Vagina (tissue), 2 donors: ENCODE results near the gene NXPE3. TPM values are rescaled to one million over a fixed set of nuclear protein-coding genes. Genes with fewer than 3 reads are reported as not detected.

Experiments
- DNase-seq, 2 donors: peaks; one replicate each; pipeline ENCODE4 v3.0.0-alpha.2; 2017; ENCODE audit errors: extremely low spot score in 2 of 2
- H3K27ac ChIP-seq: fragments of 200-600 bp; sonication (generic); one replicate; pipeline ENCODE4 v1.5.1; 2019
- H3K27me3 ChIP-seq: fragments of 200-600 bp; sonication (generic); one replicate; pipeline ENCODE4 v1.5.1; 2019
- H3K36me3 ChIP-seq, 2 donors: fragments of 200-600 bp; sonication (generic); one replicate each; pipeline ENCODE4 v1.5.1; 2017 to 2019
- H3K4me1 ChIP-seq: fragments of 200-600 bp; sonication (generic); one replicate; pipeline ENCODE4 v1.5.1; 2019
- H3K4me3 ChIP-seq, 2 donors: fragments of 200-600 bp; sonication (generic); 1 replicate in 1 of 2; 2 replicates in 1 of 2; pipeline ENCODE4 v1.5.1; 2016 to 2019
- H3K9me3 ChIP-seq: fragments of 200-600 bp; sonication (generic); one replicate; pipeline ENCODE4 v1.5.1; 2019
- POLR2A ChIP-seq, 2 donors: fragments of 450-650 bp; IDR thresholded peaks; one replicate each; pipeline ENCODE4 v1.6.1; 2017; ENCODE audit warnings: antibody characterized with exemption in 2 of 2, mild to moderate bottlenecking in 2 of 2, moderate library complexity in 2 of 2
- POLR2AphosphoS5 ChIP-seq, 2 donors: sonication (generic); formaldehyde crosslinking; IDR thresholded peaks; one replicate each; pipeline ENCODE4 v1.9.0; 2017; ENCODE audit warnings: antibody characterized with exemption in 2 of 2, mild to moderate bottlenecking in 2 of 2, low read depth in 1 of 2; ENCODE audit not compliant: insufficient read depth in 1 of 2
- intact Hi-C: fragments of 100-400 bp; cut with DNase I; formaldehyde crosslinking; loops from one replicate; pipeline ENCODE4 v1.15.1; 2023
- total RNA-seq: library from RNA; depleted of rRNA; stranded (reverse); fragments of >200 nt; gene quantifications from one replicate; pipeline ENCODE4 v1.2.3, GENCODE V29; 2016
- TF ChIP-seq, protein P1 (sequence below), 3 experiments: fragments of 450-650 bp in 2 of 3; fragments of 200-600 bp in 1 of 3; sonication (generic) in 1 of 3; IDR thresholded peaks; one replicate each; pipeline ENCODE4 v1.5.1; 2017 to 2019; ENCODE audit warnings: antibody characterized with exemption in 3 of 3, mild to moderate bottlenecking in 2 of 3, moderate library complexity in 2 of 3

The NXPE3 gene
- total RNA-seq, 1 donor from 2014 or later = 13.3 TPM

DNA sequence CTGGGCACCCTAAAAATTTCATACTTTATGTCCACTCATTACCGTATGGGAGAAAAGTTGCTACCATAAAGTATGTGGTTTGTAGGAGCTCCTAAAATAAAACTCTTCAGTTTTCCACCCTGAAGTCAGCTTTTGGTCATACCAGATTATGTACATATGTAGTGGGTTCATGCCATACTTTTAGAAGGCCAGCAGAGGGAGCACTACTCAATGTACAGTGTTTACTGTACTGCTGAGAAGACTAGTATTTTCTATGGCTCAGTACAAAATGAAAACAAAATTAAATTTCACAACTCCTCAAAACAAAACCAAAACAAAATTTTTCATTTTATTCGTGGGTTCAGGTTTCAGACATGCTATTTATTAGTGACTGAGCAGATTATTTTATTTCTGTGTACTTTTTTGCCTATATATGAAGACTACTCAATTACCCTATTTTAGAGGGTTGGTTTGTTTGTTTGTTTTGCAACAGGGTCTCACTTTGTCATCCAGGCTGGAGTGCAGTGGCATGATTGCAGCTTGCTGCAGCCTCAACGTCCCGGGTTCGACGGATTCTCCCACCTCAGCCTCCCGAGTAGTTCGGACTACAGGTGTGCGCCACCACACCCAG lies 24.3 kb downstream of the NXPE3 start:
- Histone ChIP-seq H3K4me1 (no peaks in the 10 kb centered on the region), H3K36me3 (peaks cover 0 to 12% of the 10 kb centered on the region in 2 donors), H3K9me3 (no peaks in the 10 kb centered on the region), H3K27me3 (no peaks in the 10 kb centered on the region), H3K4me3 (no peak overlapping the region), H3K27ac (no peak overlapping the region)
- intact Hi-C loops = no loop called here
- TF ChIP-seq POLR2AphosphoS5 (IDR thresholded peaks at IDR 0.05; ENCODE audit: insufficient read depth in 1 of 2, low read depth in 1 of 2) (peak in 1 of 2 donors; percentile 38), POLR2A (IDR thresholded peaks at IDR 0.05) (no peak)
- TF ChIP-seq, protein P1, sequence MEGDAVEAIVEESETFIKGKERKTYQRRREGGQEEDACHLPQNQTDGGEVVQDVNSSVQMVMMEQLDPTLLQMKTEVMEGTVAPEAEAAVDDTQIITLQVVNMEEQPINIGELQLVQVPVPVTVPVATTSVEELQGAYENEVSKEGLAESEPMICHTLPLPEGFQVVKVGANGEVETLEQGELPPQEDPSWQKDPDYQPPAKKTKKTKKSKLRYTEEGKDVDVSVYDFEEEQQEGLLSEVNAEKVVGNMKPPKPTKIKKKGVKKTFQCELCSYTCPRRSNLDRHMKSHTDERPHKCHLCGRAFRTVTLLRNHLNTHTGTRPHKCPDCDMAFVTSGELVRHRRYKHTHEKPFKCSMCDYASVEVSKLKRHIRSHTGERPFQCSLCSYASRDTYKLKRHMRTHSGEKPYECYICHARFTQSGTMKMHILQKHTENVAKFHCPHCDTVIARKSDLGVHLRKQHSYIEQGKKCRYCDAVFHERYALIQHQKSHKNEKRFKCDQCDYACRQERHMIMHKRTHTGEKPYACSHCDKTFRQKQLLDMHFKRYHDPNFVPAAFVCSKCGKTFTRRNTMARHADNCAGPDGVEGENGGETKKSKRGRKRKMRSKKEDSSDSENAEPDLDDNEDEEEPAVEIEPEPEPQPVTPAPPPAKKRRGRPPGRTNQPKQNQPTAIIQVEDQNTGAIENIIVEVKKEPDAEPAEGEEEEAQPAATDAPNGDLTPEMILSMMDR (IDR thresholded peaks at IDR 0.05) = peak; percentile 41 to 79 (median 65)
- DNase-seq = no peak

- no peaks in the 10 kb centered on the region for H3K9me3 ChIP-seq
- peaks cover 0 to 12% of the 10 kb centered on the region in 2 donors for H3K36me3 ChIP-seq
- TF ChIP-seq POLR2AphosphoS5 (IDR thresholded peaks at IDR 0.05; ENCODE audit: insufficient read depth in 1 of 2, low read depth in 1 of 2) = no peak
- TF ChIP-seq POLR2A (IDR thresholded peaks at IDR 0.05) = no peak
- TF ChIP-seq, protein P1 (IDR thresholded peaks at IDR 0.05) = no peak
- no peak overlapping the region for H3K27ac ChIP-seq
- DNase-seq = no peak
- H3K4me3 ChIP-seq = no peak overlapping the region
- peaks cover 2% of the 10 kb centered on the region for H3K4me1 ChIP-seq
- intact Hi-C loops = no loop called here
- no peaks in the 10 kb centered on the region for H3K27me3 ChIP-seq
Measured at GRCh38 chr3:101803939-101804338, 24.9 kb downstream of the NXPE3 start.

DNA sequence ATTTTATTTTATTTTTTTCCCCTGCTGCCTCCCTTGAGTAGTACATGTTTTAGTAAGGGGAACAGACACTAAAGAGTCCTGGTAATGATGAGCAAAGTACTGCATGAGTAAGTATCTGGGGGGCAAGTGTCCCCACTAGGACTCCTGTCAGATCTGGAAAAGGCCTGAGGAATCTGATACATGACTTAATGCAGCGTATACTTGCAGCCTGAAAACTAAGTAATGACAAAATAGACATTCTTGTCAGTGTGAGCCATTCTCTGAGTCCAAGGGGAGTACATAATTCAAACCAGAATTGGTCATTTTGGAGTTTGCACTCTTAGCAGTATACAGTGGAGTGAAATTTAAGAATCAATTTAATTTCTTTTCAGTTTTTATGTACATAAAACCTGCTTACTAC lies 27.5 kb downstream of the NXPE3 start:
- TF ChIP-seq, protein P1 (IDR thresholded peaks at IDR 0.05) = no peak
- no peak for TF ChIP-seq POLR2AphosphoS5 (IDR thresholded peaks at IDR 0.05; ENCODE audit: insufficient read depth in 1 of 2, low read depth in 1 of 2)
- TF ChIP-seq POLR2A (IDR thresholded peaks at IDR 0.05) = no peak
- no peak for DNase-seq

GRCh38 chr3:101807888-101808287 lies 28.9 kb downstream of the NXPE3 start:
- no peaks in the 10 kb centered on the region for H3K27me3 ChIP-seq
- no peaks in the 10 kb centered on the region for H3K36me3 ChIP-seq
- intact Hi-C loops = loop anchor here (5.0 kb wide), 2 partner anchors 419 to 729 kb away; no protein-coding TSS in a partner anchor
- no peak for DNase-seq
- H3K9me3 ChIP-seq = no peaks in the 10 kb centered on the region
- no peak overlapping the region for H3K4me3 ChIP-seq
- TF ChIP-seq, protein P1 (IDR thresholded peaks at IDR 0.05) = no peak
- no peak overlapping the region for H3K27ac ChIP-seq
- peaks cover 16% of the 10 kb centered on the region for H3K4me1 ChIP-seq

More for the DNA sequence above, 27.5 kb downstream of the NXPE3 start:
- no peaks in the 10 kb centered on the region for H3K9me3 ChIP-seq
- no peak overlapping the region for H3K4me3 ChIP-seq
- H3K27me3 ChIP-seq = no peaks in the 10 kb centered on the region
- intact Hi-C loops = loop anchor here (5.0 kb wide), 2 partner anchors 421 to 731 kb away; no protein-coding TSS in a partner anchor
- peaks cover 16% of the 10 kb centered on the region for H3K4me1 ChIP-seq
- no peak overlapping the region for H3K27ac ChIP-seq
- H3K36me3 ChIP-seq = peaks cover 0 to 8% of the 10 kb centered on the region in 2 donors
